Neuronal stem cell (in vitro differentiated cells): ENCODE measurements around the gene NEK10. TPM values are rescaled to one million over a fixed set of nuclear protein-coding genes. Genes with fewer than 3 reads are reported as not detected.

ENCODE experiments used
- DNase-seq: peaks from one replicate; pipeline ENCODE4 v3.0.0-alpha.2; 2013; ENCODE audit warnings: low spot score
- H2AFZ ChIP-seq: one replicate; pipeline ENCODE4 v1.6.1; 2013; ENCODE audit warnings: mild to moderate bottlenecking, low read length, inconsistent platforms
- H2AK5ac ChIP-seq: 2 replicates; pipeline ENCODE4 v1.6.1; 2013; ENCODE audit warnings: low read depth, mild to moderate bottlenecking, inconsistent platforms, low read length, moderate library complexity, mixed read lengths
- H2BK120ac ChIP-seq: 2 replicates; pipeline ENCODE4 v1.6.1; 2013; ENCODE audit warnings: low read depth, mild to moderate bottlenecking, inconsistent platforms, low read length, moderate library complexity, mixed read lengths
- H2BK12ac ChIP-seq: one replicate; pipeline ENCODE4 v1.6.1; 2013; ENCODE audit warnings: low read length, inconsistent platforms
- H2BK15ac ChIP-seq: 2 replicates; pipeline ENCODE4 v1.6.1; 2013; ENCODE audit warnings: mild to moderate bottlenecking, low read length, inconsistent platforms, mixed read lengths
- H2BK5ac ChIP-seq: one replicate; pipeline ENCODE4 v1.6.1; 2013; ENCODE audit warnings: inconsistent platforms, mild to moderate bottlenecking, low read length, moderate library complexity
- H3K14ac ChIP-seq: one replicate; pipeline ENCODE4 v1.6.1; 2013; ENCODE audit warnings: low read length, inconsistent platforms
- H3K18ac ChIP-seq: 2 replicates; pipeline ENCODE4 v1.6.1; 2013; ENCODE audit warnings: low read length, inconsistent platforms
- H3K23ac ChIP-seq: 2 replicates; pipeline ENCODE4 v1.6.1; 2013; ENCODE audit warnings: low read depth, mild to moderate bottlenecking, mixed read lengths, low read length, inconsistent platforms; ENCODE audit not compliant: poor library complexity
- H3K27ac ChIP-seq: replicated peaks from 3 replicates; pipeline ENCODE4 v1.5.1; 2013; ENCODE audit warnings: low read length, inconsistent platforms
- H3K27me3 ChIP-seq, 3 experiments: 2 replicates each; pipeline ENCODE4 v1.6.1; 2013; ENCODE audit warnings: low read length in 3 of 3, mild to moderate bottlenecking in 2 of 3, inconsistent platforms in 1 of 3, low read depth in 1 of 3, mixed read lengths in 1 of 3, moderate library complexity in 1 of 3; ENCODE audit not compliant: control insufficient read depth in 3 of 3, insufficient read depth in 3 of 3
- H3K36me3 ChIP-seq, 2 donors: replicated peaks in 1 of 2; 2 replicates each; pipeline ENCODE4 v1.6.1; 2013; ENCODE audit warnings: low read length in 2 of 2; ENCODE audit not compliant: control insufficient read depth in 2 of 2, insufficient read depth in 2 of 2
- H3K4ac ChIP-seq: 2 replicates; pipeline ENCODE4 v1.6.1; 2013; ENCODE audit warnings: inconsistent platforms, mild to moderate bottlenecking, low read length, moderate library complexity
- H3K4me1 ChIP-seq, 2 donors: 1 replicate in 1 of 2; 2 replicates in 1 of 2; pipeline ENCODE4 v1.6.1; 2013; ENCODE audit warnings: low read length in 2 of 2, low read depth in 1 of 2; ENCODE audit not compliant: control insufficient read depth in 2 of 2, insufficient read depth in 1 of 2
- H3K4me2 ChIP-seq: one replicate; pipeline ENCODE4 v1.6.1; 2013; ENCODE audit warnings: mild to moderate bottlenecking, low read length, inconsistent platforms; ENCODE audit not compliant: insufficient read depth, poor library complexity, severe bottlenecking
- H3K4me3 ChIP-seq, 2 donors: 2 replicates each; pipeline ENCODE4 v1.5.1; 2013; ENCODE audit warnings: low read length in 2 of 2, mild to moderate bottlenecking in 2 of 2, inconsistent platforms in 1 of 2, moderate library complexity in 1 of 2
- H3K79me1 ChIP-seq: one replicate; pipeline ENCODE4 v1.6.1; 2013; ENCODE audit warnings: low read depth, mild to moderate bottlenecking, inconsistent platforms, low read length, moderate library complexity
- H3K9ac ChIP-seq: one replicate; pipeline ENCODE4 v1.6.1; 2013; ENCODE audit warnings: mild to moderate bottlenecking, low read depth, low read length, inconsistent platforms; ENCODE audit not compliant: poor library complexity
- H3K9me3 ChIP-seq, 2 donors: replicated peaks in 1 of 2; 2 replicates each; pipeline versions ENCODE3 to v1.6.1; 2013; ENCODE audit warnings: low read length in 2 of 2, mild to moderate bottlenecking in 2 of 2, inconsistent platforms in 1 of 2, low read depth in 1 of 2, mixed read lengths in 1 of 2, moderate library complexity in 1 of 2; ENCODE audit not compliant: control insufficient read depth in 2 of 2, insufficient read depth in 1 of 2
- H4K8ac ChIP-seq: one replicate; pipeline ENCODE4 v1.6.1; 2013; ENCODE audit warnings: low read depth, mild to moderate bottlenecking, inconsistent platforms, low read length, moderate library complexity
- H4K91ac ChIP-seq: one replicate; pipeline ENCODE4 v1.6.1; 2013; ENCODE audit warnings: low read length, low read depth, mild to moderate bottlenecking, inconsistent platforms; ENCODE audit not compliant: poor library complexity
- WGBS, 2 donors: extraction: QIAGEN DNeasy Blood & Tissue Kit; methylation state at CpG; one replicate each; pipeline ENCODE4 v1.1.7; 2013; ENCODE audit warnings: missing lambda C conversion rate in 2 of 2, mixed read lengths in 1 of 2; ENCODE audit not compliant: insufficient read length in 2 of 2, insufficient replicate concordance in 1 of 2; ENCODE audit errors: extremely low coverage in 2 of 2; 5-methylcytosine and 5-hydroxymethylcytosine counted together
- small RNA-seq: library from polyadenylated mRNA; stranded (forward); fragments of <200 nt; extraction: miRNeasy Mini kit (QIAGEN cat#:217004); gene quantifications from one replicate; pipeline ENCODE3, GENCODE V24; 2013; ENCODE audit not compliant: insufficient read depth

The NEK10 gene

GRCh38 chr3:27072810-27073651 is 296.2 kb downstream of the NEK10 start:
- H4K91ac ChIP-seq: no peak overlapping the region
- peaks cover under 1 to 7% of the 10 kb centered on the region in 2 donors for H3K4me1 ChIP-seq
- H3K27me3 ChIP-seq: no peaks in the 10 kb centered on the region
- no peak overlapping the region for H3K14ac ChIP-seq
- no peak overlapping the region for H3K9ac ChIP-seq
- no peak overlapping the region for H3K27ac ChIP-seq
- no peak overlapping the region for H3K4me3 ChIP-seq
- WGBS, 2 donors: no CpG with 5 or more reads among the region's 8 CpGs
- H3K36me3 ChIP-seq: no peaks in the 10 kb centered on the region
- H2BK12ac ChIP-seq: no peak overlapping the region
- H3K4ac ChIP-seq: no peak overlapping the region
- H3K4me2 ChIP-seq: no peak overlapping the region
- H4K8ac ChIP-seq: no peak overlapping the region
- H3K9me3 ChIP-seq: no peaks in the 10 kb centered on the region
- H2BK5ac ChIP-seq: no peak overlapping the region
- no peak overlapping the region for H2AK5ac ChIP-seq
- H2BK120ac ChIP-seq: no peak overlapping the region
- no peak overlapping the region for H2BK15ac ChIP-seq
- H3K23ac ChIP-seq: no peak overlapping the region
- H3K79me1 ChIP-seq: no peaks in the 10 kb centered on the region
- DNase-seq: no peak
- no peak overlapping the region for H3K18ac ChIP-seq
- H2AFZ ChIP-seq: peak overlapping the region; percentile 25

DNA sequence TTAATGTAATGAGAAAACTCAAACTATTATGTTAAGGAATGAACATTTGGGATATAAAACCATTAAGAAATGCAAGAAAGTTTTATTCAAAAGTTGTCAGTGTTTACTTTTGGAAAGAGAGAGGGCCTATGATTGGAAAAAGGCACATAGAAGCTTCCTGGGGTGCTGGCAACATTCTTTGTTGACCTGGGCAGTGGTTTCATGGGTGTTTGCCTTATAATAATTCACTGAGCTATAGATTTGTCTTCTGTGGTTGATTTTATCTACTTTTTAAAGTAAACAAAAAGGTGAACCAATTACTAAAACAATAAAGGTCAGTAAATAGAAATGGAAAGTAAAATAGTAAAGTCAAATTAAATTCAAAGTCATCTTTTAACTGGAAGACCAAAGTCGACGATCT is 308.8 kb downstream of the NEK10 start:
- H3K36me3 ChIP-seq: no peaks in the 10 kb centered on the region
- no peak overlapping the region for H3K18ac ChIP-seq
- H2BK120ac ChIP-seq: no peak overlapping the region
- DNase-seq: no peak
- no peak overlapping the region for H3K14ac ChIP-seq
- H3K4me3 ChIP-seq: no peak overlapping the region
- H2AK5ac ChIP-seq: no peak overlapping the region
- no peak overlapping the region for H2BK5ac ChIP-seq
- no CpG with 5 or more reads among the region's 2 CpGs for whole genome bisulfite sequencing, 2 donors
- H3K9me3 ChIP-seq: no peaks in the 10 kb centered on the region
- H3K4me2 ChIP-seq: no peak overlapping the region
- no peak overlapping the region for H4K8ac ChIP-seq
- no peaks in the 10 kb centered on the region for H3K4me1 ChIP-seq
- no peak overlapping the region for H3K4ac ChIP-seq
- H3K27ac ChIP-seq: no peak overlapping the region
- H3K23ac ChIP-seq: no peak overlapping the region
- no peak overlapping the region for H3K9ac ChIP-seq
- no peaks in the 10 kb centered on the region for H3K27me3 ChIP-seq
- no peak overlapping the region for H2BK15ac ChIP-seq
- H2AFZ ChIP-seq: no peak overlapping the region
- H3K79me1 ChIP-seq: no peaks in the 10 kb centered on the region
- H4K91ac ChIP-seq: no peak overlapping the region
- H2BK12ac ChIP-seq: no peak overlapping the region

Small RNA genes within 50 kb of the gene (small RNA-seq; reads per million reads assigned to genes)
- gene MINOS1P3 (not detected), gene RNU6-342P (not detected)
